ENCODE data around the gene RUSC2. TPM values are rescaled to one million over a fixed set of nuclear protein-coding genes. Genes with fewer than 3 reads are reported as not detected.
"Not testable (repeated sequence)": the region's sequence is repeated elsewhere in the genome, so short reads cannot be mapped to it uniquely, and the experiment has no call there.

The RUSC2 gene
- total RNA-seq, 1 donor, result 28.6 TPM

DNA sequence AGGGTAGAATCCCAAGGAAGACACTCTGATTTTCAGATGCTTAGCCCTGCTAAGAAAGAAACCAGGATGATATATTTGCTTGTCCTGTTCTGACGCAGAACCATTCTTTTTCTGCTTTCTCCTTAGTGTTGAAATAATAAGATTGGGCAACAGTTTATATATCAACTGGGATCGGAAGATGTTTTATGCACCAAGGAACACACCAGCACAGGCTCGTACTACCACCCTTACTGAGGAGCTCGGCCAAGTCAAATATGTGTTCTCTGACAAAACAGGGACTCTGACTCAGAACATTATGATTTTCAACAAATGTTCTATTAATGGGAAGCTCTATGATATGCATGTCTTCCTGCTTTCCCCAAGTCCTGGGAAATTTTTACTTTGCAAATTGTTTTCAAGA is 19.0 kb upstream of the RUSC2 start:
- Histone ChIP-seq H3K36me3 (ENCODE audit: insufficient read depth, low read length) (no peaks in the 10 kb centered on the region), H2AFZ (ENCODE audit: low read length) (peak overlapping the region; percentile 5), H3K79me2 (ENCODE audit: insufficient read depth, low read length) (no peaks in the 10 kb centered on the region), H3K4me2 (ENCODE audit: insufficient read depth, low read length) (peak overlapping the region; percentile 61), H3K27ac (ENCODE audit: low read depth, low read length) (peak overlapping the region; percentile 63), H3K4me1 (ENCODE audit: insufficient read depth, low read length) (peaks cover 9% of the 10 kb centered on the region), H3K27me3 (ENCODE audit: insufficient read depth, low read length) (peaks cover 4% of the 10 kb centered on the region), H4K20me1 (ENCODE audit: insufficient read depth, low read length) (no peaks in the 10 kb centered on the region), H3K9me3 (ENCODE audit: low read depth, low read length) (no peaks in the 10 kb centered on the region), H3K4me3 (ENCODE audit: insufficient read depth, low read length) (no peak overlapping the region)
- TF ChIP-seq, protein P1, sequence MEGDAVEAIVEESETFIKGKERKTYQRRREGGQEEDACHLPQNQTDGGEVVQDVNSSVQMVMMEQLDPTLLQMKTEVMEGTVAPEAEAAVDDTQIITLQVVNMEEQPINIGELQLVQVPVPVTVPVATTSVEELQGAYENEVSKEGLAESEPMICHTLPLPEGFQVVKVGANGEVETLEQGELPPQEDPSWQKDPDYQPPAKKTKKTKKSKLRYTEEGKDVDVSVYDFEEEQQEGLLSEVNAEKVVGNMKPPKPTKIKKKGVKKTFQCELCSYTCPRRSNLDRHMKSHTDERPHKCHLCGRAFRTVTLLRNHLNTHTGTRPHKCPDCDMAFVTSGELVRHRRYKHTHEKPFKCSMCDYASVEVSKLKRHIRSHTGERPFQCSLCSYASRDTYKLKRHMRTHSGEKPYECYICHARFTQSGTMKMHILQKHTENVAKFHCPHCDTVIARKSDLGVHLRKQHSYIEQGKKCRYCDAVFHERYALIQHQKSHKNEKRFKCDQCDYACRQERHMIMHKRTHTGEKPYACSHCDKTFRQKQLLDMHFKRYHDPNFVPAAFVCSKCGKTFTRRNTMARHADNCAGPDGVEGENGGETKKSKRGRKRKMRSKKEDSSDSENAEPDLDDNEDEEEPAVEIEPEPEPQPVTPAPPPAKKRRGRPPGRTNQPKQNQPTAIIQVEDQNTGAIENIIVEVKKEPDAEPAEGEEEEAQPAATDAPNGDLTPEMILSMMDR (IDR thresholded peaks at IDR 0.05; ENCODE audit: extremely low read depth, low read depth, low read length), result no peak
- peak; percentile 66 for DNase-seq (ENCODE audit: insufficient read length, low spot score, missing footprints)

DNA sequence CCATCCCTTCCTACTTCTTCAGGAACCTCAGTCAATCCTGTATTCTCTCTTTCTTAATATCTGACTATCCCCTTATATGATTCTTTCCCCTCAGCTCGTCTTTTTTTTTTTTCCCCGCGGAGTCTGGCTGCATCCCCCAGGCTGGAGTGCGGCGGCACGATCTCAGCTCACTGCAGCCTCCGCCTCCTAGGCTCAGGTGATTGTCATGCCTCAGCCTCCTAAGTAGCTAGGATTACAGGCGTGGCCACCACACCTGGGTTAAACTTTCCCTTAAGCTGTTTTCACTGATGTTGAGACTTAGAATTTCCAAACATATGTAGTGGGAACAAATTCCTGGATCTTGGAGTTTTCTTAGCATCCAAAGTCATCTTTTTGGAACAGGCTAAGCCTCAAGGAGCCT is 13.3 kb upstream of the RUSC2 start:
- Histone ChIP-seq H4K20me1 (ENCODE audit: insufficient read depth, low read length) (no peaks in the 10 kb centered on the region), H3K36me3 (ENCODE audit: insufficient read depth, low read length) (no peaks in the 10 kb centered on the region), H3K4me3 (ENCODE audit: insufficient read depth, low read length) (no peak overlapping the region), H3K79me2 (ENCODE audit: insufficient read depth, low read length) (no peaks in the 10 kb centered on the region), H3K9me3 (ENCODE audit: low read depth, low read length) (no peaks in the 10 kb centered on the region), H3K4me2 (ENCODE audit: insufficient read depth, low read length) (no peak overlapping the region), H3K27ac (ENCODE audit: low read depth, low read length) (no peak overlapping the region), H2AFZ (ENCODE audit: low read length) (no peak overlapping the region), H3K4me1 (ENCODE audit: insufficient read depth, low read length) (peaks cover 1% of the 10 kb centered on the region), H3K27me3 (ENCODE audit: insufficient read depth, low read length) (peaks cover 4% of the 10 kb centered on the region)
- TF ChIP-seq, protein P1 (IDR thresholded peaks at IDR 0.05; ENCODE audit: extremely low read depth, low read depth, low read length), result no peak
- no peak for DNase-seq (ENCODE audit: insufficient read length, low spot score, missing footprints)

DNA sequence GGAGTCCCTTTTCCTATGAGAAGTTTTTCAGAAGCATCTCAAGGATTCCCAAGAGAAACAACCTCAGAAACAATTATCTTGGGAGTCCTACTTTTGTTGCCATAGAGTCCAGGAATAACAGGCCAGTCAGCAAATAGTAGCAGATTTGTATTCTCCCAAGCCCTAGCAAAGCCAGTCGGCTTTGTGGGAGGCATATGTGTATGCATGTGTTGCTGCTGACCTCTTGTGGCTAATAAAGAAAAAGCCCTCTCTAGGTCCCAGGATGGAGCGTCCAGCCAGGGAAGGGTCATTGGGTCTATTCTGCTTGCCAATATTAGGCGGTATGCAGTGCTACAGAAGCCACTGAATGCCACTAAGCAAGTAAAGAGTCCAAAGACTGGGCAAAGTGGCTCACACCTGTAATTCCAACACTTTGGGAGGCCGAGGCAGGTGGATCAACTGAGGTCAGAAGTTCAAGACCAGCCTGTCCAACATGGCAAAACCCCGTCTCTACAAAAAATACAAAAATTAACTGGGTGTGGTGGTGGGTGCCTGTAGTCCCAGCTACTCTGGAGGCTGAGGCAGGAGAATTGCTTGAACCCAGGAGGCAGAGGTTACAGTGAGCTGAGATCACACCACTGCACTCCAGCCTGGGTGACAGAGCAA is 12.6 kb upstream of the RUSC2 start:
- TF ChIP-seq, protein P1 (IDR thresholded peaks at IDR 0.05; ENCODE audit: extremely low read depth, low read depth, low read length), result peak; percentile 93
- H3K27me3 ChIP-seq (ENCODE audit: insufficient read depth, low read length); H2AFZ ChIP-seq (ENCODE audit: low read length): not testable (repeated sequence)

DNA sequence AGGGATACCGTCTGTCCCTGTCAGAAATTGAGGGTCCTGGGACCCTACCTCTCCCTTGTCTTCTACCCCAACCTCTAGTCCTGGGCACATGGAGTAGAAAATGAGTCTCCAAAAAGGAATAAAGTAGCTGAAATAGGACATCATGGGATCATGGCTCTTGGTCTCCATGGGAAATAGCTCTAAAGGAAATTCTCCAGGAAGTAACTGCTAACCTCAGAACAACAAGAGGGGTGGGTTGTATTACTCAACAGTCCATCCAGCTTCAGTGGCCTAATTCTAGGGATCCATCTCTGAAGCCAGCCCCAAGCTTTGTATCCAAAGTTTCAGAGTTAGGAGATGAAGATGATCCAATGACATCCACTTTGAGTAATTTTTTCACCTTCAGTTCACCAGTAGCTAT is 11.0 kb upstream of the RUSC2 start:
- Histone ChIP-seq H2AFZ (ENCODE audit: low read length) (no peak overlapping the region), H3K79me2 (ENCODE audit: insufficient read depth, low read length) (no peaks in the 10 kb centered on the region), H3K4me2 (ENCODE audit: insufficient read depth, low read length) (no peak overlapping the region), H3K4me3 (ENCODE audit: insufficient read depth, low read length) (no peak overlapping the region), H3K27me3 (ENCODE audit: insufficient read depth, low read length) (peaks cover 4% of the 10 kb centered on the region), H3K9me3 (ENCODE audit: low read depth, low read length) (no peaks in the 10 kb centered on the region), H3K27ac (ENCODE audit: low read depth, low read length) (no peak overlapping the region), H3K36me3 (ENCODE audit: insufficient read depth, low read length) (no peaks in the 10 kb centered on the region), H3K4me1 (ENCODE audit: insufficient read depth, low read length) (peaks cover 9% of the 10 kb centered on the region), H4K20me1 (ENCODE audit: insufficient read depth, low read length) (no peaks in the 10 kb centered on the region)
- peak; percentile 9 for DNase-seq (ENCODE audit: insufficient read length, low spot score, missing footprints)
- TF ChIP-seq, protein P1 (IDR thresholded peaks at IDR 0.05; ENCODE audit: extremely low read depth, low read depth, low read length), result no peak

More for the DNA sequence above, 12.6 kb upstream of the RUSC2 start:
- H3K4me1 ChIP-seq (ENCODE audit: insufficient read depth, low read length); H3K79me2 ChIP-seq (ENCODE audit: insufficient read depth, low read length); H4K20me1 ChIP-seq (ENCODE audit: insufficient read depth, low read length); H3K4me2 ChIP-seq (ENCODE audit: insufficient read depth, low read length); H3K9me3 ChIP-seq (ENCODE audit: low read depth, low read length); H3K4me3 ChIP-seq (ENCODE audit: insufficient read depth, low read length); H3K27ac ChIP-seq (ENCODE audit: low read depth, low read length); H3K36me3 ChIP-seq (ENCODE audit: insufficient read depth, low read length): not testable (repeated sequence)
- peak; percentile 95 for DNase-seq (ENCODE audit: insufficient read length, low spot score, missing footprints)
